Omental fat pad (tissue), 4 donors: ENCODE data around the gene FNDC7. TPM values are rescaled to one million over a fixed set of nuclear protein-coding genes. Genes with fewer than 3 reads are reported as not detected.
"Not testable (repeated sequence)": the region's sequence is repeated elsewhere in the genome, so short reads cannot be mapped to it uniquely, and the experiment has no call there.

Source experiments
- ATAC-seq: fragments of 150-250 bp; one replicate; pipeline ENCODE4 v1.9.1; 2016; ENCODE audit warnings: mild to moderate bottlenecking, moderate library complexity; ENCODE audit not compliant: low FRiP score
- DNase-seq: peaks from one replicate; pipeline ENCODE4 v3.0.0-alpha.2; 2019; ENCODE audit warnings: low spot score
- total RNA-seq, 4 donors: library from RNA; depleted of rRNA; stranded (reverse); fragments of >200 nt; gene quantifications; one replicate each; pipeline ENCODE4 v1.1.0, GENCODE V29; 2016
- TF ChIP-seq, protein P1 (sequence below), 3 donors: fragments of 450-650 bp; IDR thresholded peaks; one replicate each; pipeline ENCODE4 v1.5.1; 2016 to 2017; ENCODE audit warnings: antibody characterized with exemption in 3 of 3, mild to moderate bottlenecking in 3 of 3, moderate library complexity in 2 of 3

Gene FNDC7
- total RNA-seq, 4 donors from 2014 or later = not detected

DNA sequence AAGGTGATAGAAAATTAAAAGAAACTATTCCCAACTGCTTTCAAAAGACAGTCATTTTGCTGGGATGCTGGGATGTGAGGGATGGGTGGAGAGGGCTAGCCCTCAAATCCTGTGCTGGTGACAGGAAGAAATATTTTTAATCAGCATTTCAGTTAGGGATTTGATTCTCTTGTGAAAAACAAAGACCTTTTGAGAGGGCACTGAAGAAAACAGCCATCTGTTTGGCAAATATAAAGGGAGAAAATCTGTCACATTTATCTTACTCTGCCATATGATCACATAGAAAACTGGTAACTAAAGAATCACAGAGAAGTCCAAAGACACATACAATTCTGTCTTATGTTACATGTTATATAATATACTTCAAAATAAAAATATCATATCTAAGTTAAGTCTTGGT lies 46.1 kb downstream of the FNDC7 start:
- ATAC-seq = no peak
- TF ChIP-seq, protein P1, sequence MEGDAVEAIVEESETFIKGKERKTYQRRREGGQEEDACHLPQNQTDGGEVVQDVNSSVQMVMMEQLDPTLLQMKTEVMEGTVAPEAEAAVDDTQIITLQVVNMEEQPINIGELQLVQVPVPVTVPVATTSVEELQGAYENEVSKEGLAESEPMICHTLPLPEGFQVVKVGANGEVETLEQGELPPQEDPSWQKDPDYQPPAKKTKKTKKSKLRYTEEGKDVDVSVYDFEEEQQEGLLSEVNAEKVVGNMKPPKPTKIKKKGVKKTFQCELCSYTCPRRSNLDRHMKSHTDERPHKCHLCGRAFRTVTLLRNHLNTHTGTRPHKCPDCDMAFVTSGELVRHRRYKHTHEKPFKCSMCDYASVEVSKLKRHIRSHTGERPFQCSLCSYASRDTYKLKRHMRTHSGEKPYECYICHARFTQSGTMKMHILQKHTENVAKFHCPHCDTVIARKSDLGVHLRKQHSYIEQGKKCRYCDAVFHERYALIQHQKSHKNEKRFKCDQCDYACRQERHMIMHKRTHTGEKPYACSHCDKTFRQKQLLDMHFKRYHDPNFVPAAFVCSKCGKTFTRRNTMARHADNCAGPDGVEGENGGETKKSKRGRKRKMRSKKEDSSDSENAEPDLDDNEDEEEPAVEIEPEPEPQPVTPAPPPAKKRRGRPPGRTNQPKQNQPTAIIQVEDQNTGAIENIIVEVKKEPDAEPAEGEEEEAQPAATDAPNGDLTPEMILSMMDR (IDR thresholded peaks at IDR 0.05) = no peak
- DNase-seq = no peak

GRCh38 chr1:108767115-108767514 lies 54.4 kb downstream of the FNDC7 start:
- no peak for ATAC-seq
- TF ChIP-seq, protein P1 (IDR thresholded peaks at IDR 0.05) = no peak

DNA sequence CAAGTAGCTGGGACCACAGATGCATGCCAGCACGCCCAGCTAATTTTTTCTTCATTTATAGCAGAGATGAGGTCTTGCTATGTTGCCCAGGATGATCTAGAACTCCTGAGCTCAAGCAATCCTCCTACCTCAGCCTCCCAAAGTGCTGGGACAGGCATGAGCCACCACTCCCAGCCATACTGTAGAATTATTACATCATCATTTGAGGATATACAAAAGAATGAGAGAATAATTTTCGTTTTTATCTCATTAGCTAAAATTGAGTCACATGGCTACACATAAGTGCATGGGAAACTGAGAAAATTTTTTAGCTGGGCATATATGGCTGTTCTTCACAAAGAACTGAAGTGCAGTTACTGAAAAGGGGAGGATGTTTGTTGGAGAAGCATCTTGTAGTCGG lies 55.0 kb downstream of the FNDC7 start:
- ATAC-seq = no peak
- no peak for DNase-seq
- TF ChIP-seq, protein P1 (IDR thresholded peaks at IDR 0.05) = no peak

More at GRCh38 chr1:108767115-108767514, 54.4 kb downstream of the FNDC7 start:
- DNase-seq = no peak

- DNase-seq (no peak), ATAC-seq (no peak)
- TF ChIP-seq, protein P1 (IDR thresholded peaks at IDR 0.05) = no peak
These were observed 65.1 kb downstream of the FNDC7 start for GRCh38 chr1:108777839-108778238.

GRCh38 chr1:108779455-108779854 lies 66.7 kb downstream of the FNDC7 start:
- no peak for ATAC-seq
- TF ChIP-seq, protein P1 (IDR thresholded peaks at IDR 0.05) = no peak
- no peak for DNase-seq

GRCh38 chr1:108780937-108781574 lies 68.3 kb downstream of the FNDC7 start:
- ATAC-seq = no peak
- TF ChIP-seq, protein P1 (IDR thresholded peaks at IDR 0.05) = no peak
- no peak for DNase-seq

DNA sequence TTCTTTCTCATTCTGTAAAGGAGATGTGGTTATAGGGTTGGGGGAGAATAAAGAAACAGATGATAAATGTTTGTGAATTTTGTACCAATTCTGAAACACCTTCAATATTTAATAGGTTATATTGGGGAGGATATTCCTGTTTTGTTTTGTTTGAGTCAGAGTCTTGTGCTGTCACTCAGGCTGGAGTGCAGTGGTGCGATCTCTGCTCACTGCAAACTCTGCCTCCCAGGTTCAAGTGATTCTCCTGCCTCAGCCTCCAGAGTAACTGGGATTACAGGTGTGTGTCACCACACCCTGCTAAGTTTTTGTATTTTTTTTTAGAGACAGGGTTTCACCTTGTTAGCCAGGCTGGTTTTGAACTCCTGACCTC lies 68.9 kb downstream of the FNDC7 start:
- not testable (repeated sequence) for ATAC-seq, DNase-seq
